NCI-H748 treated with DMSO at 0.1 percent for 48 hours (cell line): ENCODE measurements around the gene PSMD7.

Source experiments
- DNase-seq: peaks from one replicate; lab custom pipeline; 2025; lab: John Stamatoyannopoulos, UW

The PSMD7 gene

GRCh38 chr16:74296432-74297144 lies at the start of gene PSMD7:
PSMD7 (plus strand) TSS chr16:74296814; CDS start chr16:74296915, 101 bp downstream.
- DNase-seq, result peak; percentile 71

DNA sequence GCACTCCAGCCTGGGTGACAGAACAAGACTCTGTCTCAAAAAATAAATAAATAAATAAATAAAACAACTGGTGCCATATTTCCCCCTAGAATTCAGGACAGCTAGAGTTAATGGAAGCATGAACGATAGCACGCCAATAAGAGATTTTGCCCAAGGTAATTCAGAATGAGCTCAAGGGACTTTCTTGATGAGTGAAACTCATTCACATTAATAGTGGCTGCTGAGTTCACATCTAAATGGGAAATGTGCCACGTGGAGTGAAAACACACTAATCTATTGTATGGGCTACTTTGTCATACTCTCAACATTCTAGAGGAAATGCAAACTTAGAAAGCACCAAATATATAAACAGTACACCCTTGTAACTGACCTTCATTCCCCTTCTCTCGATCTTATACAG lies 47.4 kb upstream of the PSMD7 start:
- DNase-seq, result peak; percentile 11

GRCh38 chr16:74249846-74250245 lies 46.8 kb upstream of the PSMD7 start:
- DNase-seq, result peak; percentile 33

- no peak for DNase-seq
Measured at GRCh38 chr16:74252329-74252728, 44.3 kb upstream of the PSMD7 start.

- no peak for DNase-seq
Measured at GRCh38 chr16:74253161-74253938, 43.3 kb upstream of the PSMD7 start.

DNA sequence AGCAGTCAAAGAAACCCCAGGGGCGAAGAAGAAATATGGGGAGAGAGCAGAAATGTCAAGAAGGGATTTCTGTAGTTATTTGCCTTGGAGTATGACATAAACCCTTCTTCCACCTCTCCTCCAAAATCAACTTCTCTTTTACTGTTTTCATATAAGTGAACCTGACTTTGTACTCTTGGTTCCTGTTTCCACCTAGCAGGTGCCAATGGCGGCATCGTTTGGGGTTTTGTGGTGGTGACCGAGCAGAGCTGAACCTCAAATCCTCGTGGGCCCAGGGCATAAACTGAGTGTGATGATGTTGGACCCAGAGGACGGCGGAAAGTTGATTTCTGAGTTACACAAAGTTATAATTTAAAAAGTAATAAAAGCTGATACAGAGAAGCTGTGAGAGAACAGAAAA lies 39.6 kb upstream of the PSMD7 start:
- DNase-seq, result no peak

DNA sequence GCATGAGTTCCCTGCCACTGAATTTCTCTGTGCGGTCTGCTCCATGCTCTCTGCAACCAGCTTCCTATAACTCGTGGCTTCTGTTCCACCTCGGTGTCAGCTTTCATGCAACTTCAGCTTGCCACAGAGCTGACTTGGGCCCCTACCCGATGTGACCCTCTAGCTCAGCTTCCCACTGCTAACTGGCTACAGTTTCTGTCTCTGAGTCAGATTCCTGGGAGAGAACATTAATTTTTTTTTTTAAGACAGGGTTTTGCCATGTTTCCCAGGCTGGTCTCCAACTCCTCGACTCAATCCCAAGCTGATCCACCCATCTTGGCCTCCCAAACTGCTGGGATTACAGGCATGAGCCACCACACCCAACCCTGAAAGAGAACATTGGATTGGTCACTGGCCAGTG lies 35.5 kb upstream of the PSMD7 start:
- DNase-seq, result no peak

GRCh38 chr16:74264811-74265210 lies 31.8 kb upstream of the PSMD7 start:
- no peak for DNase-seq

GRCh38 chr16:74268372-74268782 lies 28.2 kb upstream of the PSMD7 start:
- no peak for DNase-seq

DNA sequence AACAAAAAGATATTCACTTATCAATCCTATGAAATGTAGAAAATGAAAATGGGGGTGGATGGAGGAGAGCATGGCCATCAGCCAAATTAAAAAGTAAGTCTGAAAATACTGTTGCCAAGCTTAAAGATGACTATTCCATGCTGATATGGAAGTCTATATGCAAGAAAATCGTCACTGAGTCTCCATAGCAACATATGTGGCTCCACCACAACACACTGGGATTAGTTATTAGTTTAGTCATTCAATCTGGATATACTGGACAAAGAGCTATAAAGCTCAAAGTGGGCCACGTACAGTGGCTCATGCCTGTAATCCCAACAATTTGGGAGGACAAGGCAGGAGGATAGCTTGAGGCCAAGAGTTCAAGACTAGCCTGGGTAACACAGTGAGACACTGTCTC lies 24.7 kb upstream of the PSMD7 start:
- DNase-seq, result no peak

DNA sequence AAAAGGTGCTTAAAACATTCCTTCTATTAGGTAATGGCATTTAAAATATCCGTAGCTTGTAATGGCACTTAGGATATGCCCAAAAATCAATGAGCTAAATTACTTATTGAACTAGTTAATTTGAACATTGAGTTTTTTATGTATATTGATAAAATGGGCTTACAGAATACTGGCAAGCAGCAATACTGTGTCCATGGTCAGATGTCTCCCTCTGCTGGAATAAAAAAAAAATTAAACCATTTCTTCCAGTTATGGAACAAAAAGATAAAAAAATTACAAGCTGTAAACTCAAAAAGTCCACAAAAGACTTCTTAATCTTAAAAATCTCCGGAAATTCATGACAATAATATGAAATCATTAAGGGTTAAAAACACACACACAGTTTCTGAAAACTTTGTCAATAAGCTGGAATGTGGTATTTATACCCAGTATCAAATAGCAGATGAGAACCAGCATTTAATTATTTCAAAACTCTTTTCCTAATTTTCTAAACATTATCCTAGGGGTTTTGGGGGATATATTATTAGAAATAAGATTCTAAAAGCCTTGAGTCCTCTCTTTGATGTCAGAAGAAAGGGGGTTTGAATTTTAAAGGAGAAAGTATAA lies 21.5 kb upstream of the PSMD7 start:
- peak; percentile 5 for DNase-seq

DNA sequence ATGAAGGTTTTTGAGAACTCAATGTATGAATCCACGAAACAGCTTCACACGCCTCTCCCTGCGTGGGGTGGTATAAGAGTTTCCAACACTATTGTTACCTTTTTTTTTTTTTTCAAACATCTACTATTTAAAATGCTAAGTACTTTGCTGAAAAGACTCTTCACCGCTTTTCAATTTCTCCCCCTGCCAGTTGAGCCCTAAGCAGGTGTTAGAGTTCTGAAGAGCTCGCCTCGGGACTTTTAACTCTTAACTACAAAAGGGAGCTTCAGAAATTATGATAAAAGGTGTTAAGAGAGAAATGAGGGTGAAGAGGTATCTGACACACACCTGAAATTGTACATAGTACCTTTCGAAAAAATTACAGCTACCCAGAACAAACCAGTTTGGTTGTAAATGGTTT lies 20.9 kb upstream of the PSMD7 start:
- DNase-seq, result no peak

DNA sequence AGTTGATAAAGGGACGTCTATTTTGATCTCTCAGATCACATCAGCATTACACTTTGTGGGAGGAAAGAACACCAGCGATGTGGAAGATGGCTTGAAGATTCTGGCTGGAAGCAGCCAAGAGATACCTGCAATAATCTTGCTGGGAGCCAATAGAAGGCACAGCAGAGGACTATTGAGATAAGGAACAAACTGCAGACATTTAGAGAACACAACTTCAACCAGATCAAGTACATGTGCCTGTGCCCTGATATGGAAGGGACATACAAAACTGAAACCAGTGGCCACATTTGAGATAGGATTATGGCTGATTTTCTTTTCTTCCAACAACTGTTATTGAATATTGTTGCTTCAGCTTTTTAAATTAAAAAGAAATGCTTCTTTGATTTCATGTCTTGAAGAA lies 18.6 kb upstream of the PSMD7 start:
- DNase-seq, result no peak

DNA sequence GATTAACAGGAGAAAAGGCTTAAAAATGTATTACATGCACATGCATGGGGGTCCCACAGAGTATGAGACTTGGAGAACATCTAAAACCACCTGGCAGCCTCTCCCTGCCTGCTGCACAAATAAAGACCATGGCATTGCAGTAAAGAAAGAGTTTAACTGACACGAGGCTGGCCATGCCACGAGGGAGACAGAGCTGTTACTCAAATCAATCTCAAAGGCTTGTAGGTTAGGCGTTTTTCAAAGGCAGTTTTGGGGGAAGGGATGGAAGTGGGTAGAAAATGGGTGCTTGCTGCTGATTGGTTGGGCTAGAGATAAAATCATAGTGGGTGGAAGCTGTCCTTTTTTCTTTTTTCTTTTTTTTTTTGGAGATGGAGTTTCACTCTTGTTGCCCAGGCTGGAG lies 17.3 kb upstream of the PSMD7 start:
- DNase-seq, result no peak

DNA sequence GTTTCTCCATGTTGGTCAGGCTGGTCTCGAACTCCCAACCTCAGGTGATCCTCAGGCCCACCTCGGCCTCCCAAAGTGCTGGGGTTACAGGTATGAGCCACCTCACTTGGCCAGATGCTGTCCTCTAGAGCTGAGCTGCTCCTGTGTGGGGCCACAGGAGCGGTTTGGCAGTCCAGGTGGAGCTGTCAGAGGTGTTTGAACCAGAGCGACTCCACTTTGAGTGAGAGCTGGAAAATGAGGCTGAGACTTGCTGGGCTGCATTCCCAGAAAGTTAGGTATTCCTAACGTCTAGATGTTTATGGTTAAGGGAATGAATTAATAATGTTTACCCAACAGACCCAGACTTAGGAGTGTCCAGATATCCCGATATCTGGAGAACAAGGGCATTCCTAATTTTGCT lies 16.8 kb upstream of the PSMD7 start:
- no peak for DNase-seq

DNA sequence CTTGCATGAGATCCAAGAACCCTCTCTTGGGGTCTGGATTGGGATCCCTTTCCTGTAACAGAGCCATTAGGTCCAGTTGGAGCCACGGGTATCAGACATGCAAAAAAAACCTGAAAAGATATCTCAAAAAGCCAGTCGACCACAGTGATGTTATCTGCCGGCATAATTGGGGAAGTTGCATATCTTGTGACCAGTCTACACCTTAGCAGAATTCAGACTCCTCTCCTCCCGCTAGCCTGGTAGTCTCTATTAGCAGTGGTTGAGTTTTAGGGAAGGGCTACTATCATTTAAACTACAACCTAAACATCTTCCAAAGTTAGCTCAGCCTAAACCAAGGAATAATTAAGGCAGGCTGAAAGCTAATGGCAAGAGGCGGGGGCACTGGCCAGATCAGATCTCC lies 16.2 kb upstream of the PSMD7 start:
- DNase-seq, result no peak

GRCh38 chr16:74281300-74281699 lies 15.3 kb upstream of the PSMD7 start:
- no peak for DNase-seq

DNA sequence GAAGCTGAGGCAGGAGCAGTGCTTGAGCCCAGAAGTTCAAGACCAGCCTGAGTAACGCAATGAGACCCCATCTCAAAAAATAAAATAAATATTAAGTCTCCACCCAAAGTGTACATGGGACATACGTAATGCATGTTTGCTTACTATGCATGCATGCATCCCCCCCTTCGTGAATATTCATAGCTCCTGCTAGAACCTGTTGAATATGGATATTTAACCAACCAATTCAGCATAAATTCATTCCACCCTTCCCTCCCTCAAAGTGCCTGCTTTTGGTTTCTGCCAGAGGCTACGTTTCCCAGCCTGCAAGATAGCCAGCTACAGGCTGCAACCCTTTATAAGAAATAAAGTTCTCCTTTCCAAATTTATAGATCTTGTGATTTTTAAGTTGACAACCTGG lies 12.9 kb upstream of the PSMD7 start:
- DNase-seq, result no peak

DNA sequence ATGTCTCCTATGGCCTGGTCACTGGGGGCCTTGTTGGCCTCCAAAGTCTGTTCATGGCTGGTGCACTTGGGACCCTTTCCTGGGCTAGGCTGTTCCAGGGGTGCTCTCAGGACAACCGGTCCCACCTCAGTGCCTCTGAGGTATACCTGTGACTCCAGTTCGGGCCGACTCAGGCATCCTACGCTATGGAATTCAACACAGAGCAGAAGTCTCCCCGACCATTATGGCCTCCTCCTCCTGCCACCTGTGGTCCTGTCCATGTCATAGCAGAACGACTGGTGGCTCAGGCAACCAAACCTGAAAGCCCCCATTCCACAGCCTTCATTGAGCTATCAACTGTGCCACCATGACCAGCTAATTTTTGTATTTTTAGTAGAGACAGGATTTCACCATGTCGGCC lies 8.5 kb upstream of the PSMD7 start:
- no peak for DNase-seq

- no peak for DNase-seq
Measured at GRCh38 chr16:74290356-74290755, 6.3 kb upstream of the PSMD7 start.

DNA sequence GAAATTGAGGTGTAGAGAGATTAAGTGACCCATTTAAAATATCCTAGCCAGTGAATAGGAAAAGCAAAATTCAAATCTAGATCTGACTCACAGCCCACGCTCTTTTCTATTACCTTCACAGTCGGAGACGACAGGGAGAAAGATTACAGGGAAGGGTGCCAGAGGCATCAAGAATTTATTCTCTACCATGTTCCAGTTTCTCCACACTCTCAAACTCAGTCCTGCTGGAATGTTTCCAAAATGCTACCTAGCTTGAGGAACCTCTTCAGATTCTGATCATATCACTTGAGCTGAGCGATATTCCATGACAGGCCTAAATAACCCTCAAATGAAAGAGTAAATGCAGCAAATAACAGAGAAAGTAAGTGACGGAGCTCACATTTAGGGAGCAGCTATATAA lies 5.4 kb upstream of the PSMD7 start:
- DNase-seq, result no peak

- no peak for DNase-seq
Measured at GRCh38 chr16:74291577-74292208, 4.9 kb upstream of the PSMD7 start.

GRCh38 chr16:74296104-74296431 lies 546 bp upstream of the PSMD7 start:
- no peak for DNase-seq
